Peyer's patch (tissue), 4 donors: ENCODE results near the gene PRMT7. TPM values are rescaled to one million over a fixed set of nuclear protein-coding genes. Genes with fewer than 3 reads are reported as not detected.

Source experiments
- DNase-seq, 3 donors: peaks; one replicate each; pipeline ENCODE4 v3.0.0-alpha.2; 2017 to 2019
- H3K27ac ChIP-seq, 4 donors: fragments of 200-600 bp; sonication (generic); one replicate each; pipeline ENCODE4 v1.5.1; 2016 to 2019
- H3K27me3 ChIP-seq, 2 donors: fragments of 200-600 bp; sonication (generic); one replicate each; pipeline ENCODE4 v1.5.1; 2019
- H3K36me3 ChIP-seq, 3 donors: fragments of 200-600 bp; sonication (generic); one replicate each; pipeline ENCODE4 v1.5.1; 2016 to 2019
- H3K4me1 ChIP-seq, 4 donors: fragments of 200-600 bp; sonication (generic); one replicate each; pipeline ENCODE4 v1.5.1; 2016 to 2019
- H3K4me3 ChIP-seq, 4 donors: fragments of 200-600 bp; sonication (generic); 1 replicate in 3 of 4; 2 replicates in 1 of 4; pipeline ENCODE4 v1.5.1; 2016 to 2019; ENCODE audit warnings: mild to moderate bottlenecking in 1 of 4
- H3K9me3 ChIP-seq, 4 donors: fragments of 200-600 bp; sonication (generic); one replicate each; pipeline ENCODE4 v1.5.1; 2016 to 2019; ENCODE audit warnings: mild to moderate bottlenecking in 1 of 4
- CTCF ChIP-seq, 6 experiments: fragments of 450-650 bp in 4 of 6; fragments of 200-600 bp in 2 of 6; sonication (generic) in 1 of 6; IDR thresholded peaks; one replicate each; pipeline ENCODE4 v1.5.1; 2017 to 2019; ENCODE audit warnings: antibody characterized with exemption in 6 of 6, mild to moderate bottlenecking in 3 of 6, moderate library complexity in 1 of 6
- POLR2A ChIP-seq, 2 donors: fragments of 450-650 bp; IDR thresholded peaks; one replicate each; pipeline ENCODE4 v1.5.1; 2017; ENCODE audit warnings: antibody characterized with exemption in 2 of 2, mild to moderate bottlenecking in 2 of 2, moderate library complexity in 2 of 2
- total RNA-seq, 4 donors: library from RNA; depleted of rRNA; stranded (reverse); fragments of >200 nt; gene quantifications; one replicate each; pipeline ENCODE4 v1.1.0, GENCODE V29; 2016

PRMT7 gene
- total RNA-seq, 4 donors from 2014 or later: 36.6 to 145 (median 65.0) TPM

- H3K27ac ChIP-seq: peak overlapping the region in 1 of 4 donors; percentile 46
- no peak for DNase-seq
- no peak overlapping the region for H3K4me3 ChIP-seq
- H3K27me3 ChIP-seq: no peaks in the 10 kb centered on the region
- H3K36me3 ChIP-seq: peaks cover 0 to 91% (median 0%) of the 10 kb centered on the region in 3 donors
- TF ChIP-seq CTCF (IDR thresholded peaks at IDR 0.05) (no peak), POLR2A (IDR thresholded peaks at IDR 0.05) (no peak)
- no peaks in the 10 kb centered on the region for H3K4me1 ChIP-seq
- H3K9me3 ChIP-seq: no peaks in the 10 kb centered on the region
Measured at GRCh38 chr16:68299571-68300453, 11.0 kb upstream of the PRMT7 start.

DNA sequence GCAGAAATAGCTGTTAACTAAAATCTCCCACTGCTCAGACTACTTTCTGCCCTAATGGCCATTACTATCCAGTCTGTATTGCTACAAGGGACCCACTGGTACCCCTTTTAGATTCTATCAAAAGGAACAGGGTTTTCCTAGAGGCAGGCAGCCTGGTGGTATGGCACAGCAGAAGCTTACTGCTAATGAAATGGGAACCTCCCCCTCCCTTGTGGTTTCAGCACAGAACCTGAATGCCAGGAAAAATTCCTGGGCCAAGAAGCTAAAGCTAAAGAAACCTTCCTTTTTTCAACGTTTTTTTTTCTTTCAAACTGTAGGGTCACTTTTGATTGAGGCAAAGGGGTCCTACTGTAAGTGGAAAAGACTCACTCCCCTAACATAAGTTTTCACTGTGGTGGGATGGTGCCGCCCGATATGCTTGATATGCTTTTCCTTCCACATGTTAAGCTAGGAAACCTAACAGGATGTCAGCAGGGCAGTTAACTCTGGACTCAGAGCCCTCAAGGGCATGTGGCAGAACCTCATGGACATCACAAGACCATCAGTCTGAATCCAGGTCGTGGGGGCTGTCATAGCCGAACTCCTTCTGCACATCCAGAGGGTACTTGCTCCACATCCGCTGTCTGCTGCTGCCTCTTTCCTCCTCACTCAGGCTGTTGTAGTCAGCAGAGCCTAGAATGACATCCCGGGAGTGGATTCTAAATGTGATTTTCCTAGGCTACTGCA is 9.9 kb upstream of the PRMT7 start:
- H3K27ac ChIP-seq: no peak overlapping the region
- H3K9me3 ChIP-seq: no peaks in the 10 kb centered on the region
- TF ChIP-seq POLR2A (IDR thresholded peaks at IDR 0.05): no peak
- DNase-seq: no peak
- peaks cover 0 to 93% (median 0%) of the 10 kb centered on the region in 3 donors for H3K36me3 ChIP-seq
- H3K27me3 ChIP-seq: no peaks in the 10 kb centered on the region
- H3K4me1 ChIP-seq: no peaks in the 10 kb centered on the region
- H3K4me3 ChIP-seq: no peak overlapping the region

- H3K27ac ChIP-seq: no peak overlapping the region
- H3K27me3 ChIP-seq: no peaks in the 10 kb centered on the region
- no peak overlapping the region for H3K4me3 ChIP-seq
- DNase-seq: no peak
- peaks cover 3 to 25% (median 10%) of the 10 kb centered on the region in 4 donors for H3K4me1 ChIP-seq
- TF ChIP-seq CTCF (IDR thresholded peaks at IDR 0.05) (no peak), POLR2A (IDR thresholded peaks at IDR 0.05) (no peak)
- H3K9me3 ChIP-seq: no peaks in the 10 kb centered on the region
- peaks cover 0 to 70% (median 0%) of the 10 kb centered on the region in 3 donors for H3K36me3 ChIP-seq
Measured at GRCh38 chr16:68306633-68307032, 4.2 kb upstream of the PRMT7 start.

DNA sequence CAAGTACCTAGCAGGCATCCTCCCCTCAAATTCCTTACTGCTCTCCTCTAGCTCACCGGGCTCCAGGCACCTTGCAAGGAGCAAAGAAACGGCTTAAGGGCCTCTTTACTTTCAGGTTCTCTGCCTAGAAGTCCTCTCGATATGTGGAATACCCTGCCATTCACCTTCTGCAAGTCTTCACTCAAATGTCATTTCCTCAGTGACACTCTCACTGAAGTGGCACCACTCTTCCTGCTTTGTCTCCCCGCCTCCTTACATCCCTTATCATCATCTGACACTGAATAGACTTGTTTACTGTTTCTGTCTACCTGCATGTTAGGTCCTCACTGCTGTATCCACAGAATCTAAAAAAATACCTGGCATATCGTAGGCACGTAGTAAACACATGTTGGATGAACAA is 1.0 kb upstream of the PRMT7 start:
- TF ChIP-seq CTCF (IDR thresholded peaks at IDR 0.05) (no peak), POLR2A (IDR thresholded peaks at IDR 0.05) (no peak)
- Histone ChIP-seq H3K9me3 (no peaks in the 10 kb centered on the region), H3K27ac (peak overlapping the region in 3 of 4 donors; percentile 72 to 88 (median 87)), H3K4me1 (peaks cover 3 to 33% (median 10%) of the 10 kb centered on the region in 4 donors), H3K27me3 (no peaks in the 10 kb centered on the region), H3K4me3 (peak overlapping the region; percentile 62 to 100 (median 79)), H3K36me3 (peaks cover 0 to 42% (median 0%) of the 10 kb centered on the region in 3 donors)
- DNase-seq: no peak

DNA sequence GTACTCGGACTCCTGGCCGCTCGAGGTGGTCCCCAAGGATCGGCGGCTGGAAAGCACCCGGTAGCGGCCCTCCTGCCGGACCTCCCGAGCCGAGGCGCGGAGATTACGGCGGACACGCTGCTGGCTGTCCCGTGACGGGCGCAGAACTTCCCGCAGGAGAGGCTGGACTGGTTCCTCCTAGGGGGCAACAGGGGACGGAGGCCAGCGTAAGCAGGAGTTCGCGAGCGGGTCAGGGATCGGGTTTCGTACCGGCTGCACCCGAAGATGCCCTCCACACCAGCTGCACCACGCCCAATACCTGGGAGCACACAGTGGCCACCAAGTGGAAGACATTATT is 414 bp upstream of the PRMT7 start:
- Histone ChIP-seq H3K4me1 (peaks cover 3 to 33% (median 10%) of the 10 kb centered on the region in 4 donors), H3K27me3 (no peaks in the 10 kb centered on the region), H3K27ac (peak overlapping the region; percentile 72 to 88 (median 88)), H3K4me3 (peak overlapping the region; percentile 62 to 100 (median 79)), H3K36me3 (peaks cover 0 to 36% (median 0%) of the 10 kb centered on the region in 3 donors), H3K9me3 (no peaks in the 10 kb centered on the region)
- peak in 1 of 3 donors; percentile 23 for DNase-seq
- no peak for TF ChIP-seq POLR2A (IDR thresholded peaks at IDR 0.05)
- TF ChIP-seq CTCF (IDR thresholded peaks at IDR 0.05): no peak

DNA sequence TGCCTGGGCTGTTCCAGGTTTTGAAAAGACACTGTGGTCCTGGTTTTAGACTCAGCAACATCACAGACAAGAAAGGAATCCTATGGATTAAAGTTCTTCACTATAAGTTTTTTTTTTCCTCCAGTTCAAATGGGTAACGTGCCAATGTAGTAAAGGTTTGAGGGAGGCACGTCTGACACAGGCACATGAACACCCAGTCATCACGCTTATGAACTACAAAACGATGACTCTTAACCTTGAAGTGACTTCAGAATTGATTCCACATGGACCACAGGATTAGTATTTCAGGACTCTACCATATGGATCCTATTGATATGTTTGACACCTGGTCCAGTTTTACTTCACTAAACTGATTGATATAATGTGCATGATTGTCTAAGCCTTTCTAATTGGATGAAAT is 2.3 kb downstream of the PRMT7 start:
- peaks cover 0 to 27% (median 0%) of the 10 kb centered on the region in 3 donors for H3K36me3 ChIP-seq
- peaks cover 3 to 33% (median 10%) of the 10 kb centered on the region in 4 donors for H3K4me1 ChIP-seq
- H3K27ac ChIP-seq: no peak overlapping the region
- DNase-seq: no peak
- no peak for TF ChIP-seq POLR2A (IDR thresholded peaks at IDR 0.05)
- TF ChIP-seq CTCF (IDR thresholded peaks at IDR 0.05): no peak
- H3K9me3 ChIP-seq: no peaks in the 10 kb centered on the region
- no peak overlapping the region for H3K4me3 ChIP-seq
- no peaks in the 10 kb centered on the region for H3K27me3 ChIP-seq
